HepG2 (cell line): ENCODE results near the gene THBS4. TPM values are rescaled to one million over a fixed set of nuclear protein-coding genes. Genes with fewer than 3 reads are reported as not detected.

Source experiments
- ATAC-seq: fragments of 200-7000 bp; cut with Tn5 transposase; 3 replicates; pipeline ENCODE4 v1.9.1; 2020; ENCODE audit warnings: mild to moderate bottlenecking, moderate library complexity
- BruUV-seq: library from RNA; stranded (reverse); fragments of 400-500 nt; replicated peaks from 2 replicates; lab custom pipeline; 2021; lab: Mats Ljungman, UMichigan
- CTCF ChIA-PET: fragments of 300-600 bp; formaldehyde crosslinking; extraction: SDS; loops from one replicate; lab custom pipeline; 2021; ENCODE audit warnings: low total read pairs, inconsistent platforms, low intra/inter-chr PET ratio; lab: Yijun Ruan, JAX
- POLR2A ChIA-PET: fragments of 350-600 bp; sonication (Branson Sonifier 250); formaldehyde crosslinking; loops from one replicate; lab custom pipeline; 2020; ENCODE audit warnings: antibody characterized with exemption, inconsistent platforms; lab: Yijun Ruan, JAX
- DNase-seq: peaks from one replicate; pipeline ENCODE4 v3.0.0-alpha.2; 2015; ENCODE audit warnings: low spot score
- FAIRE-seq: peaks from 3 replicates; lab custom pipeline; 2011; peaks lifted over from hg19 to GRCh38; lab: Jason Lieb, UNC
- H2AFZ ChIP-seq: one replicate; pipeline ENCODE4 v1.6.1; 2011; ENCODE audit warnings: low read length, inconsistent platforms
- H3K27ac ChIP-seq: fragments of 300-600 bp; 3 replicates; pipeline ENCODE4 v1.8.0; 2011; ENCODE audit warnings: mixed run types, mild to moderate bottlenecking, mixed read lengths, low read length, inconsistent platforms; ENCODE audit not compliant: insufficient read depth; ENCODE audit errors: extremely low read length
- H3K27me3 ChIP-seq, 2 experiments: fragments of 200-600 bp in 1 of 2; 2 replicates in 1 of 2; 3 replicates in 1 of 2; pipeline versions ENCODE4 v1.6.0 to v1.8.0; 2011; ENCODE audit warnings: low read length in 2 of 2, mild to moderate bottlenecking in 2 of 2, moderate library complexity in 2 of 2, inconsistent platforms in 1 of 2; ENCODE audit not compliant: insufficient read depth in 2 of 2, control insufficient read depth in 1 of 2
- H3K36me3 ChIP-seq, 2 experiments: fragments of 200-600 bp in 1 of 2; replicated peaks in 1 of 2; 2 replicates in 1 of 2; 3 replicates in 1 of 2; pipeline versions ENCODE4 v1.5.1 to v1.8.0; 2011; ENCODE audit warnings: low read length in 2 of 2, inconsistent platforms in 1 of 2; ENCODE audit not compliant: insufficient read depth in 2 of 2, control insufficient read depth in 1 of 2
- H3K4me1 ChIP-seq: 2 replicates; pipeline ENCODE4 v1.5.1; 2012; ENCODE audit warnings: low read length, inconsistent platforms; ENCODE audit not compliant: insufficient read depth
- H3K4me2 ChIP-seq: 2 replicates; pipeline ENCODE4 v1.6.0; 2011; ENCODE audit warnings: low read depth, low read length, inconsistent platforms
- H3K4me3 ChIP-seq, 3 experiments: fragments of 200-600 bp in 1 of 3; sonication (generic), shearing (Covaris generic) in 1 of 3; replicated peaks in 1 of 3; 2 replicates each; pipeline ENCODE4 v1.5.1; 2011 to 2016; ENCODE audit warnings: low read length in 3 of 3, inconsistent platforms in 2 of 3, low read depth in 2 of 3, mild to moderate bottlenecking in 2 of 3, control low read depth in 1 of 3, mixed read lengths in 1 of 3; ENCODE audit not compliant: insufficient read depth in 1 of 3
- H3K79me2 ChIP-seq: one replicate; pipeline ENCODE4 v1.6.1; 2011; ENCODE audit warnings: low read length, inconsistent platforms; ENCODE audit not compliant: insufficient read depth
- H3K9ac ChIP-seq: 2 replicates; pipeline ENCODE4 v1.6.0; 2011; ENCODE audit warnings: mild to moderate bottlenecking, low read depth, low read length, inconsistent platforms; ENCODE audit not compliant: insufficient read depth
- H3K9me3 ChIP-seq: 2 replicates; pipeline ENCODE4 v1.5.1; 2012; ENCODE audit warnings: mild to moderate bottlenecking, low read length
- H4K20me1 ChIP-seq: 2 replicates; pipeline ENCODE4 v1.6.0; 2011; ENCODE audit warnings: inconsistent platforms, mild to moderate bottlenecking, low read length, moderate library complexity; ENCODE audit not compliant: insufficient read depth
- ATF7 ChIP-seq, 2 experiments: fragments of 450-650 bp in 1 of 2; sonication (generic) in 1 of 2; formaldehyde crosslinking in 1 of 2; IDR thresholded peaks; 2 replicates each; pipeline versions ENCODE4 v1.4.0 to v1.6.1; 2016 to 2020; ENCODE audit warnings: antibody characterized with exemption in 1 of 2, mild to moderate bottlenecking in 1 of 2, missing genetic modification reagents in 1 of 2
- ESRRA ChIP-seq: sonication (generic); formaldehyde crosslinking; IDR thresholded peaks from 2 replicates; pipeline ENCODE4 v1.5.1; 2020; ENCODE audit warnings: mild to moderate bottlenecking, low read depth, missing genetic modification reagents
- HIVEP1 ChIP-seq: sonication (generic); formaldehyde crosslinking; IDR thresholded peaks from 2 replicates; pipeline ENCODE4 v1.4.0; 2020; ENCODE audit warnings: mild to moderate bottlenecking, missing genetic modification reagents
- KDM6A ChIP-seq: IDR thresholded peaks from 2 replicates; pipeline ENCODE4 v1.6.1; 2016; ENCODE audit warnings: low read depth
- MLLT10 ChIP-seq: sonication (generic); formaldehyde crosslinking; IDR thresholded peaks from 2 replicates; pipeline ENCODE4 v1.4.0; 2020; ENCODE audit warnings: missing genetic modification reagents
- SIN3A ChIP-seq: IDR thresholded peaks from 2 replicates; pipeline ENCODE4 v1.6.1; 2011; ENCODE audit warnings: low read depth, mild to moderate bottlenecking, control low read depth, low read length, borderline replicate concordance
- THAP11 ChIP-seq: IDR thresholded peaks from 2 replicates; pipeline ENCODE4 v1.6.1; 2016; ENCODE audit warnings: missing biosample characterization, missing genetic modification reagents
- ZNF331 ChIP-seq: sonication (generic); formaldehyde crosslinking; IDR thresholded peaks from 2 replicates; pipeline ENCODE4 v1.4.0; 2020; ENCODE audit warnings: missing genetic modification reagents
- ZNF549 ChIP-seq: sonication (generic); formaldehyde crosslinking; IDR thresholded peaks from 2 replicates; pipeline ENCODE4 v1.5.0; 2020; ENCODE audit warnings: missing genetic modification reagents
- ZNF557 ChIP-seq: sonication (generic); formaldehyde crosslinking; IDR thresholded peaks from 2 replicates; pipeline ENCODE4 v1.4.0; 2020; ENCODE audit warnings: missing genetic modification reagents
- WGBS: methylation state at CpG from one replicate; pipeline ENCODE4 v1.1.6; 2017; ENCODE audit warnings: low lambda C conversion rate; 5-methylcytosine and 5-hydroxymethylcytosine counted together
- in situ Hi-C: cut with HindIII; loops from 2 replicates; pipeline ENCODE4 v1.10.0; 2017; ENCODE audit warnings: low pct_unique_long_range_greater_than_20kb; ENCODE audit not compliant: extremely low pct_ligation_motif_present
- intact Hi-C: fragments of 100-400 bp; cut with micrococcal nuclease; formaldehyde crosslinking; loops from one replicate; pipeline ENCODE4 v1.10.0; 2022; ENCODE audit not compliant: unreplicated experiment
- polyA plus RNA-seq, 8 experiments: library from polyadenylated mRNA; depleted of rRNA in 3 of 8; stranded (reverse) in 7 of 8; unstranded in 1 of 8; fragments of >200 nt; fragmentation: Illumina TruSeq in 4 of 8; extraction: Trizol in 4 of 8; gene quantifications; 2 replicates each; pipeline versions ENCODE4 v1.2.1 to v1.2.3, GENCODE V29; 2011 to 2016; ENCODE audit warnings: low read depth in 4 of 8, missing spikeins in 1 of 8, mixed read lengths in 1 of 8; ENCODE audit not compliant: insufficient read depth in 1 of 8
- total RNA-seq, 5 experiments: library from RNA; depleted of rRNA; stranded (reverse); fragments of >200 nt; fragmentation: Illumina TruSeq; extraction: Trizol; gene quantifications; 2 replicates each; pipeline ENCODE4 v1.2.3, GENCODE V29; 2016; ENCODE audit warnings: low read depth in 1 of 5
- TF ChIP-seq, protein P1 (sequence below): sonication (generic); formaldehyde crosslinking; IDR thresholded peaks from 2 replicates; pipeline ENCODE4 v1.9.0; 2021; ENCODE audit warnings: mild to moderate bottlenecking, missing genetic modification reagents
- TF ChIP-seq, protein P2 (sequence below): sonication (generic); formaldehyde crosslinking; IDR thresholded peaks from 2 replicates; pipeline ENCODE4 v1.5.0; 2020; ENCODE audit warnings: mild to moderate bottlenecking, missing genetic modification reagents
- TF ChIP-seq, protein P3 (sequence below): sonication (generic); formaldehyde crosslinking; IDR thresholded peaks from 2 replicates; pipeline ENCODE4 v1.4.0; 2020; ENCODE audit warnings: mild to moderate bottlenecking, missing genetic modification reagents, borderline replicate concordance

THBS4 gene
- total and polyA plus RNA-seq, 2 of the 13 experiments (the other 11 are each of a cell fraction or from before 2014, with no cell fraction given): 0.60 to 1.2 TPM

DNA sequence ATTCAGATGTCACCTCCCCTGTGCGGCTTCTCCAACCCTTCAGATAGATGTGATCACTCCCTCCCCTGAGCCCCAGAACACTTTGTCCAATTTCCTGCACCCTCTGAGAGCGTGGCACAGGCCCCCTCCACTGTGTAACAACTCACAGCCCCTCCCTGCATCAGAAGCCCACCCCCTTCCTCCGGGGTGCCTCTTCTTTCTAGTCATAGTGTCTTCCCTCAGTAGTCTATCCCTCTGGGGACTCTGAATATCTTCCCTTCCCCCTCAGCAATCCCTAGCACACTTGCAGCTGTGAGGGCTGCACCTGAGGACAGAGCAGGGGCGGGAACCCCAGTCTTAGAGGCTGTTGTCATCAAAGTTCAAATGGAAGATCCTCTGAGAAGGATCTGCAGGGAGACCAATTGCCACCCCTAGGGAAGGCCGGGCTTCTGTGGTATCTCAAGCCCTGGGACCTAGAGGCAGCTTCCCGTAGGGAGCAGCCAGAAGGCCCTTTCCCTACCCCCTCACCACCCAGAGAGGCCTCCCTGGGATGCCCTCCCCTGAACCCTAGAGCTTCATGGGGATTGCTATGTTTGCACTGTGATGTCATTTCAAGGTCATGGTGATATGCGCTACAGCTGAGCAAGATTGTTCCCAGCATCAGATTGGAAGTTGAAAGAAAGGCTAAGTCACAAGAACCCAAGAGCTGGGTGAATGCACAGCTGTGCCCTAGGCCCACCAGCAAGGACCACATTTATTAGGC, 70.7 kb downstream of the THBS4 start:
- Histone ChIP-seq H3K4me2 (peak overlapping the region; percentile 53), H3K9ac (peak overlapping the region; percentile 1; the same call in 1 of the 2 replicates), H3K4me3 (peak overlapping the region in 1 of 3 experiments; percentile 17; a peak in 1 of 6 replicates), H3K27me3 (no peaks in the 10 kb centered on the region), H3K36me3 (no peaks in the 10 kb centered on the region), H3K9me3 (no peaks in the 10 kb centered on the region), H4K20me1 (no peaks in the 10 kb centered on the region), H3K27ac (peak overlapping the region; percentile 30), H3K79me2 (no peaks in the 10 kb centered on the region), H3K4me1 (peaks cover 45% of the 10 kb centered on the region), H2AFZ (no peak overlapping the region)
- CTCF ChIA-PET: no interaction called here
- intact Hi-C loops: no loop called here
- no TSS peak for BruUV-seq
- in situ Hi-C loops: no loop called here
- FAIRE-seq (peak; percentile 84), DNase-seq (peak; percentile 88), ATAC-seq (peak; percentile 90)
- WGBS: 42% methylated on average over 7 of the region's 7 CpGs
- POLR2A ChIA-PET: interaction anchor here (0.8 to 1.5 kb wide), 13 partner anchors 10 to 151 kb away, joined by 3 to 13 read pairs (median 4); partner anchors contain the start of gene SERINC5
- TF ChIP-seq, protein P1, sequence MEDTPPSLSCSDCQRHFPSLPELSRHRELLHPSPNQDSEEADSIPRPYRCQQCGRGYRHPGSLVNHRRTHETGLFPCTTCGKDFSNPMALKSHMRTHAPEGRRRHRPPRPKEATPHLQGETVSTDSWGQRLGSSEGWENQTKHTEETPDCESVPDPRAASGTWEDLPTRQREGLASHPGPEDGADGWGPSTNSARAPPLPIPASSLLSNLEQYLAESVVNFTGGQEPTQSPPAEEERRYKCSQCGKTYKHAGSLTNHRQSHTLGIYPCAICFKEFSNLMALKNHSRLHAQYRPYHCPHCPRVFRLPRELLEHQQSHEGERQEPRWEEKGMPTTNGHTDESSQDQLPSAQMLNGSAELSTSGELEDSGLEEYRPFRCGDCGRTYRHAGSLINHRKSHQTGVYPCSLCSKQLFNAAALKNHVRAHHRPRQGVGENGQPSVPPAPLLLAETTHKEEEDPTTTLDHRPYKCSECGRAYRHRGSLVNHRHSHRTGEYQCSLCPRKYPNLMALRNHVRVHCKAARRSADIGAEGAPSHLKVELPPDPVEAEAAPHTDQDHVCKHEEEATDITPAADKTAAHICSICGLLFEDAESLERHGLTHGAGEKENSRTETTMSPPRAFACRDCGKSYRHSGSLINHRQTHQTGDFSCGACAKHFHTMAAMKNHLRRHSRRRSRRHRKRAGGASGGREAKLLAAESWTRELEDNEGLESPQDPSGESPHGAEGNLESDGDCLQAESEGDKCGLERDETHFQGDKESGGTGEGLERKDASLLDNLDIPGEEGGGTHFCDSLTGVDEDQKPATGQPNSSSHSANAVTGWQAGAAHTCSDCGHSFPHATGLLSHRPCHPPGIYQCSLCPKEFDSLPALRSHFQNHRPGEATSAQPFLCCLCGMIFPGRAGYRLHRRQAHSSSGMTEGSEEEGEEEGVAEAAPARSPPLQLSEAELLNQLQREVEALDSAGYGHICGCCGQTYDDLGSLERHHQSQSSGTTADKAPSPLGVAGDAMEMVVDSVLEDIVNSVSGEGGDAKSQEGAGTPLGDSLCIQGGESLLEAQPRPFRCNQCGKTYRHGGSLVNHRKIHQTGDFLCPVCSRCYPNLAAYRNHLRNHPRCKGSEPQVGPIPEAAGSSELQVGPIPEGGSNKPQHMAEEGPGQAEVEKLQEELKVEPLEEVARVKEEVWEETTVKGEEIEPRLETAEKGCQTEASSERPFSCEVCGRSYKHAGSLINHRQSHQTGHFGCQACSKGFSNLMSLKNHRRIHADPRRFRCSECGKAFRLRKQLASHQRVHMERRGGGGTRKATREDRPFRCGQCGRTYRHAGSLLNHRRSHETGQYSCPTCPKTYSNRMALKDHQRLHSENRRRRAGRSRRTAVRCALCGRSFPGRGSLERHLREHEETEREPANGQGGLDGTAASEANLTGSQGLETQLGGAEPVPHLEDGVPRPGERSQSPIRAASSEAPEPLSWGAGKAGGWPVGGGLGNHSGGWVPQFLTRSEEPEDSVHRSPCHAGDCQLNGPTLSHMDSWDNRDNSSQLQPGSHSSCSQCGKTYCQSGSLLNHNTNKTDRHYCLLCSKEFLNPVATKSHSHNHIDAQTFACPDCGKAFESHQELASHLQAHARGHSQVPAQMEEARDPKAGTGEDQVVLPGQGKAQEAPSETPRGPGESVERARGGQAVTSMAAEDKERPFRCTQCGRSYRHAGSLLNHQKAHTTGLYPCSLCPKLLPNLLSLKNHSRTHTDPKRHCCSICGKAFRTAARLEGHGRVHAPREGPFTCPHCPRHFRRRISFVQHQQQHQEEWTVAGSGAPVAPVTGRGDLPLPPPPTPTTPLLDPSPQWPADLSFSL (CRISPR knock-in tag): no peak
- TF ChIP-seq, protein P2, sequence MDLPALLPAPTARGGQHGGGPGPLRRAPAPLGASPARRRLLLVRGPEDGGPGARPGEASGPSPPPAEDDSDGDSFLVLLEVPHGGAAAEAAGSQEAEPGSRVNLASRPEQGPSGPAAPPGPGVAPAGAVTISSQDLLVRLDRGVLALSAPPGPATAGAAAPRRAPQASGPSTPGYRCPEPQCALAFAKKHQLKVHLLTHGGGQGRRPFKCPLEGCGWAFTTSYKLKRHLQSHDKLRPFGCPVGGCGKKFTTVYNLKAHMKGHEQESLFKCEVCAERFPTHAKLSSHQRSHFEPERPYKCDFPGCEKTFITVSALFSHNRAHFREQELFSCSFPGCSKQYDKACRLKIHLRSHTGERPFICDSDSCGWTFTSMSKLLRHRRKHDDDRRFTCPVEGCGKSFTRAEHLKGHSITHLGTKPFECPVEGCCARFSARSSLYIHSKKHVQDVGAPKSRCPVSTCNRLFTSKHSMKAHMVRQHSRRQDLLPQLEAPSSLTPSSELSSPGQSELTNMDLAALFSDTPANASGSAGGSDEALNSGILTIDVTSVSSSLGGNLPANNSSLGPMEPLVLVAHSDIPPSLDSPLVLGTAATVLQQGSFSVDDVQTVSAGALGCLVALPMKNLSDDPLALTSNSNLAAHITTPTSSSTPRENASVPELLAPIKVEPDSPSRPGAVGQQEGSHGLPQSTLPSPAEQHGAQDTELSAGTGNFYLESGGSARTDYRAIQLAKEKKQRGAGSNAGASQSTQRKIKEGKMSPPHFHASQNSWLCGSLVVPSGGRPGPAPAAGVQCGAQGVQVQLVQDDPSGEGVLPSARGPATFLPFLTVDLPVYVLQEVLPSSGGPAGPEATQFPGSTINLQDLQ: no peak
- TF ChIP-seq ZNF549 (CRISPR knock-in tag): no peak
- TF ChIP-seq SIN3A: no peak
- TF ChIP-seq HIVEP1 (CRISPR knock-in tag): no peak
- TF ChIP-seq THAP11 (CRISPR knock-in tag): 0 out of 2 replicates have a peak, but pooled peaks have one; percentile 14
- TF ChIP-seq KDM6A (CRISPR knock-in tag): peak; percentile 63
- TF ChIP-seq ZNF331: peak; percentile 48; the same call in 1 of the 2 replicates
- TF ChIP-seq, protein P3, sequence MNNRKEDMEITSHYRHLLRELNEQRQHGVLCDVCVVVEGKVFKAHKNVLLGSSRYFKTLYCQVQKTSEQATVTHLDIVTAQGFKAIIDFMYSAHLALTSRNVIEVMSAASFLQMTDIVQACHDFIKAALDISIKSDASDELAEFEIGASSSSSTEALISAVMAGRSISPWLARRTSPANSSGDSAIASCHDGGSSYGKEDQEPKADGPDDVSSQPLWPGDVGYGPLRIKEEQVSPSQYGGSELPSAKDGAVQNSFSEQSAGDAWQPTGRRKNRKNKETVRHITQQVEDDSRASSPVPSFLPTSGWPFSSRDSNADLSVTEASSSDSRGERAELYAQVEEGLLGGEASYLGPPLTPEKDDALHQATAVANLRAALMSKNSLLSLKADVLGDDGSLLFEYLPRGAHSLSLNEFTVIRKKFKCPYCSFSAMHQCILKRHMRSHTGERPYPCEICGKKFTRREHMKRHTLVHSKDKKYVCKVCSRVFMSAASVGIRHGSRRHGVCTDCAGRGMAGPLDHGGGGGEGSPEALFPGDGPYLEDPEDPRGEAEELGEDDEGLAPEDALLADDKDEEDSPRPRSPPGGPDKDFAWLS (CRISPR knock-in tag): no peak
- peak; percentile 95 for TF ChIP-seq ESRRA (CRISPR knock-in tag)
- TF ChIP-seq ATF7 (IDR thresholded peaks at IDR 0.05): 0 out of 2 replicates have a peak, but pooled peaks have one; percentile 42
- peak; percentile 83 for TF ChIP-seq ATF7 (CRISPR knock-in tag; IDR thresholded peaks at IDR 0.05)
- TF ChIP-seq MLLT10 (CRISPR knock-in tag): no peak
- TF ChIP-seq ZNF557: no peak
